Stimulated activated CD4-positive, alpha-beta T cell treated with anti-CD3 and anti-CD28 coated beads, TNF-alpha, amount 100 ng/mL, for 48 hours (primary cell): Measurements from ENCODE around the gene GOSR1.
"Not testable (repeated sequence)": the region's sequence is repeated elsewhere in the genome, so short reads cannot be mapped to it uniquely, and the experiment has no call there.

Source experiments
- DNase-seq, 3 donors: peaks; one replicate each; pipeline ENCODE4 v3.0.0-alpha.2; 2020; ENCODE audit warnings: low read depth in 3 of 3

GOSR1 gene

DNA sequence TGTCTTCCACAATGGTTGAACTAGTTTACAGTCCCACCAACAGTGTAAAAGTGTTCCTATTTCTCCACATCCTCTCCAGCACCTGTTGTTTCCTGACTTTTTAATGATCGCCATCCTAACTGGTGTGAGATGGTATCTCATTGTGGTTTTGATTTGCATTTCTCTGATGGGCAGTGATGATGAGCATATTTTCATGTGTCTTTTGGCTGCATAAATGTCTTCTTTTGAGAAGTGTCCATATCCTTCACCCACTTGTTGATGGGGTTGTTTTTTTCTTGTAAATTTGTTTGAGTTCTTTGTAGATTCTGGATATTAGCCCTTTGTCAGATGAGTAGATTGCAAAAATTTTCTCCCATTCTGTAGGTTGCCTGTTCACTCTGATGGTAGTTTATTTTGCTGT, 84.6 kb downstream of the GOSR1 start:
- not testable (repeated sequence) for DNase-seq

DNA sequence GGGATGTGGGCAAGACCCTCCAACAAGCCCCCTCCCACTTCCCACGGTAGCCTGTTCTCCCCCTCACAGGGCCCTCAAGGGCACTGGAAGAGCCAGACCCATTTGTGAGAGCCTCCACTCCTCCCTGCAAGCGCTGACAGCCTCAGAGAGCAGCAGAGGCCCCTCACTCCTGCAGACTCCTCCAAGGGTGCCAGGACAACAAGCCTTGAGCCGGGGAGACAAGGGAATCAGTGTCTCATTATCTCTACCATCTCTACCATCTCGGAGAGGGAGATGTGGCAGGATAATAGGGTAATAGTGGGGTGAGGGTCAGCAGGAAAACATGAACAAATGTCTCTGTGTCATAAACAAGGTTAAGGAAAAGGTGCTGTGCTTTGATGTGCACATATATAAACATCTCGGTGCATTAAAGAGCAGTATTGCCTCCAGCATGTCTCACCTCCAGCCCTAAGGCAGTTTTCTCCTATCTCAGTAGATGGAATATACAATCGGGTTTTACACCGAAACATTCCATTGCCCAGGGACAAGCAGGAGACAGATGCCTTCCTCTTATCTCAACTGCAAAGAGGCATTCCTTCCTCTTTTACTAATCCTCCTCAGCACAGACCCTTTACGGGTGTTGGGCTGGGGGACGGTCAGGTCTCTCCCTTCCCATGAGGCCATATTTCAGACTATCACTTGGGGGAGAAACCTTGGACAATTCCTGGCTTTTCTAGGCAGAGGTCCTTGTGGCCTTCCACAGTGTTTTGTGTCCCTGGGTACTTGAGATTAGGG, 86.1 kb downstream of the GOSR1 start:
- not testable (repeated sequence) for DNase-seq

DNA sequence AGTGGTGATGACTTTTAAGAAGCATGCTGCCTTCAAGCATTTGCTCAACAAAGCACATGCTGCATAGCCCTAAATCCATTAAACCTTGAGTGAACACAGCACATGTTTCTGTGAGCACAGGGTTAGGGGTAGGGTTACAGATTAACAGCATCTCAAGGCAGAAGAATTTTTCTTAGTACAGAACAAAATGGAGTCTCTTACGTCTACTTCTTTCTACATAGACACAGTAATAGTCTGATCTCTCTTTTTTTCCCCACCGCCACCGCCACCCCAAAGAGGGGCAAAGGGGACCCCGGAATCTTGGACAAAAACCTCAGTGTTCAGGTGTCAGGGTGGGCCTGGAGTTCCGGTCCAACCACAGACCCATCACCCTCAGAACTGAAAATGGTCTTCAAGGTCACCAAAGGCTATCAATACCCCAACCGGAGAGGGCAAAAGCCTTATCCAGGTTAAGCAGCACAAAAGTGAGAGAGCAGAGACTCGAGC, 86.7 kb downstream of the GOSR1 start:
- DNase-seq, result not testable (repeated sequence)

DNA sequence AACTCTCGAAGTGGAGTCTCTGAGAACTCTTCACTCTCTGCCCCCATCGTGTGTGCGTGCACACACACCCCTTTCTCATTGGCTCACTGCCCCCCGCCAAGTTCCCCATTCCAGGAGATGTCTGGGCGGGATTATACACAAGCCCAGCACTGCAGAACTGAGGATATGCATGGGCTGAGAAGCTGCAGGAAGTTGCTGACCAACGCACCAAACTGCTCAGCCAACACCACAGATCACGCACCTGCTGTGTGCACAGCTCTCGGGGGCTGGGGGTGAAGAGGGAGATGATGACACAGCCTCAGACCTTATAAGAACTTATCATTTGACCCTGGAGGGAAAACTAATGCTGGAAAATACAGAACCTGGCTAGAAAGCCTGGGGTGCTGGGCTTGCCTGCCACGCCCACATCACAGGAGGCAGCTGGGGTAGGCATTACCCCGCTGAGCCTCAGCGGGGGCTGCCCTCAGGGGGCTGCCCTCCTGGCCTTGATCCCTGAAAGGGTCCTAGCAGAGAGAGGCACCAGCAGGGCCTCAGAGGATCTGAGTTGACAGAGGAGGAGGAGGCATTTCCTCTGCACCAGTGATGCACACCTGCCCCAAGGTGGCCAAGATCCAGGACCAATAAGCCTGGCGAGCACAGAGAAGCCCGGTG, 87.3 kb downstream of the GOSR1 start:
- DNase-seq, result not testable (repeated sequence)

DNA sequence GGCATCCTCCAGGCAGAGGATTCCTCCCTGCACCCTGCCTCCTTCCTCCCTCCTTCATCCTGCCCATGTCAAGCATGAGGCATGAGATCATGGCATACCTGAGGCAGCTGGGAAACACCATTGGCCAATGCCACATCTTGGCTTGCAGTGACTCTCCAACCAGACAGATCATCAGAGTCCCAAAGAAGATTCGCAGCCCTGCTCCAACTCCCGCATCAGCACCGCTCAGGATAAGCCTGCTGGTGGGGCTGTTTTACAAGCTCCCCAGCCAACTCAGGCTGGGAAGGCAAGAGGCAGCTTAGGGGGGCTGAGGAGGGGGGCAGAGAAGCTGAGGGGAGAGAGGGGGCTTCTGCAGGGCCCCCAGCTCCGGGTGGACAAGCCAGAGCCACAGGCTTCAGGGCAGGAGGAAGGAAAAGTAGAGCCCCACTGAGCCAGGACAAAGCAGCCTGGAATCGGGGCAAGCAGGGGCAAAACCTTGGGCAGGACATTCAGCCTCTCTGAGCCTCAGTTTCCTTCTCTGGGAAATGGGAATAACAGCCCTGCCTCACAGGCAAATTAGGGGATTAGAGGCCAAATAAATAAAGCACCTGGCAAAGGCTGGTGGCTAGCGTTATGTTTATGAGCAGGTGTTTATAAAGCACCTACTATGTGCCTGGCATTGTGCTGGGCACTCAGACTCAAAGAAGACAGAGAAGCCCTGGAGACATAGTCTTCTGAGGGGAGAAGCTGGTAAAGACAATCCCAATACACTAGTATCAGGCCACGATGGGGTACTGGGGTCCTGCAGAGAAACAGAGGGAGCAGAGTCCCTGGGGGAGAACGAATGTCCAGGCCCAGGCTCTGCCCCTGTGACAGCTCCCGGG, 88.1 kb downstream of the GOSR1 start:
- DNase-seq, result no peak

DNA sequence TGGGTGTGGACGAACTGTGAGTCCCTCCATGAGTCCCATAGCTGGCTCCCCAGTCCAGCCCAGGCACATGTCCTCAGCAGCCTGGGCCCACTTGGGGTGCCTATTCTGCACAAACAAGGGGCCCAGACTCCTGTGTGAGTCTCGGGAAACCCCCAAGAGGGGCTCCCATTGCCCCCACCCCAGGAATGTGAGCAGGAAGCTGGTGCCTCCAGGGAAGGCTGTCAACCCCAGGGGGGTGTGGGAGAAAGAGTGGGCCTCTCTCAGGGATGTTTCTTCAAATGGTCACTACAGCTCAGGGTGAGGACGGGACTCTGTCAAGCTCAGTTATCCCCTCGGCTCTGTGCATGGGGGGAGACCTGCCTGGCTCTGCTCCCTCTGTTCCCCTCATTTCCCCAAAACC, 88.9 kb downstream of the GOSR1 start:
- not testable (repeated sequence) for DNase-seq

DNA sequence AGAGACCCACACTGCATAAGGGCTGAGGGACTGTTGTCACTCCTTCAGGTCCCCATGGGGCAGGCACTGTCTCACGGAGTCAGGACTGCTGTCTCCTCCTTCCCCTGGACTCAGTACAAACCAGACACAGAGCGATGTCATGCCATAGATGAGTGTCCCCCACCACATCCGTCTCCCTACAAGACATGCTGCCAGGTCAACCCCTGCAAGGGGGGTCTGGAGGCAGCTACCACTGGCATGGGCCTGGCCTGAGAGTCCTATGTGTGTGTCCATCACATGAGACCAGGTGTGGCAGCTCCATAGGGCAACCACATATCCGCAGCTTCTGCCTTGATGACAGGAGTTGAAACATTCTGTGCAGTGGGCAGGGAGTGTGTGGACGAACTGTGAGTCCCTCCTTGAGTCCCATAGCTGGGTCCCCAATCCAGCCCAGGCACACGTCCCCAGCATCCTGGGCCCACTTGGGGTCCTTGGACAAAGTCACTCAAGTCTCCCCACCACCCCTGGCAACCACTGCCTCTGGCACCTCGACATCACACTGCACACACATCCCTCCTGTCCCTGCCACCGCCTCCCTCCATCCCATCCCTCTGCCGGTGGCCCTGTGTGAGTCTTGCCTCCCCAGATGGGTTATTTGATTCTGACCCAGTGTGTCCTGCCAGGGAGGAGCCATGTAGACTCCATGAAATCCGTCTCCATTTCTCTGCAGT, 89.5 kb downstream of the GOSR1 start:
- not testable (repeated sequence) for DNase-seq

DNA sequence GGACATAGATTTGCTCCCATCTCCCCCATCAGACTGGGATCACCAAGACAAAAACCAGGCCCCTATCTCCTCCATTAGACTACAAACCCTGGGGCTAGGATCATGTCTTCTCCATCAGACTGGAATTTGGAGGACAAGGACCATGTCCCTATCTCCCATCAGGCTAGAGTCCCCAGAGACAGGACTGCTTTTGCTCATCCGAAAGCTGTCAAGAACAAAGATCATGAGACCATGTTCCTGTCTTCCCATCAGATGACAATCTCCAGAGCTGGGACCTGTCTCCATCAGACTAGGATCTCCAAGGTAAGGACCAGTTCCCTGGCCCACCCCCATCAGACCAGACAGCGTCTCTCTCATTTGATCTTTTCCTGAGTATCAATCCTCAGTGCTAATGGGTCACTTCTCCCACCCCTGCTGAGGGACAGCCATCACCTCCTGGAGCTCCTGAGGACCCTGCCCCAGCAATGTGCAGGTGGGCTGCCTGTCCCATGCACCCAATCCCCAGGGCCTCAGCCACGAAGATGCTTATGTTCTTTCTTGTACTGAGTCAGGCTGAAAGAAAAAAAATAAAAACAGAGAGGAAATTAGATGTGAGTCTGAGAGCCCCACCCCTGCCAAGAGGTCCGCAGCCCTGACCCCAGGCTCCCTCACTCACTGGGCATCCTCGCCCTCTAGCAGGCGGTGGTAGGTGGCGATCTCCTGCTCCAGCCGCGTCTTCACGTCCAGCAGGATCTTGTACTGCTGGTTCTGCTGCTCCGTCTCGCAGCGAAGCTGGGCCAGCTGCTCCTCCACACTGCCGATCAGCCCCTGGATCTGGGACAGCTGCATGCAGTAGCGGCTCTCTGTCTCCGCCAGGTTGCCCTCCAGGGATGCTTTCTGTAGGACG, 90.3 kb downstream of the GOSR1 start:
- no peak for DNase-seq

DNA sequence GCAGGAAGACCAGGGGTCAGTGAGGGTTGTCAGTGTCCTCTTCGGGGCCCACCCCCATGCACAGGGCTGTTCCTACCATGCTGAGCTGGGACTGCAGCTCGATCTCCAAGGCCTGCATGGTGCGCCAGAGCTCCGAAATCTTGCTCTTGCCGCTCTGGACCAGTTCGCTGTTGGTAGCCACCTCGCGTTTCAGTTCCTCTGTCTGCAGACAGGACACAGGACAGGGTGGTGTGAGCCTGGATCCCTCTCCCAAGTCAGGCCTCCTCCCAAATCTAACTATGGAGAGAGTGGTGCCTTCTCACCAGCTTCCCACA, 90.9 kb downstream of the GOSR1 start:
- DNase-seq, result no peak

DNA sequence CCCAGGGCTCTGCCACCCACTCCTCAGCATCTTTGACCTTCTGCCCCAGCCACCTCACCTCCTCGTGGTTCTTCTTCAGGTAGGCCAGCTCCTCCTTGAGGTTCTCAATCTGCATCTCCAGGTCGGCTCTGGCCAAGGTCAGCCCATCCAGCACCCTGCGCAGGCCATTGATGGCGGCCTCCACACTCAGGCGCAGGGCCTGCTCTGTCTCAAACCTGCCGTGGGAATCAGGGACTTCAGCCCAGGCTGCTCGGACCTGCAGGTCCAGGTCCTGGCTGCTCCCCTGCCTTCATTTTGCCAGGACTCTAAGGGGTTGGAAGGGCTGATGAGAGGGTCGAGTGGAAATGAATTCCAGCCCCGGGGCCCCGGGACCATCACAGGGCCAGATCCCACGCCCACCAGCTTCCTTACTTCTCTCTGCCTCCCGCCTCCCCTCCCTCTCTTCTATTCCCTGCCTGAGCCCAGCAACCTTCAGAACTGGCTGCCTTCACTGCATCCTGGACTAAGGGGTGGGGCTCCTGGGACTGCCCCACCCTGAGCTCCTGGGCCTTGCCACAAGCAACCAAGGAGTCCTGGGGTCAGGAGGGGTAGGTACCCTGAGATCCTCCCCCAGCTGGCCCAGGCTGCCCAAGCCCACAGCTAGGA, 92.4 kb downstream of the GOSR1 start:
- not testable (repeated sequence) for DNase-seq

DNA sequence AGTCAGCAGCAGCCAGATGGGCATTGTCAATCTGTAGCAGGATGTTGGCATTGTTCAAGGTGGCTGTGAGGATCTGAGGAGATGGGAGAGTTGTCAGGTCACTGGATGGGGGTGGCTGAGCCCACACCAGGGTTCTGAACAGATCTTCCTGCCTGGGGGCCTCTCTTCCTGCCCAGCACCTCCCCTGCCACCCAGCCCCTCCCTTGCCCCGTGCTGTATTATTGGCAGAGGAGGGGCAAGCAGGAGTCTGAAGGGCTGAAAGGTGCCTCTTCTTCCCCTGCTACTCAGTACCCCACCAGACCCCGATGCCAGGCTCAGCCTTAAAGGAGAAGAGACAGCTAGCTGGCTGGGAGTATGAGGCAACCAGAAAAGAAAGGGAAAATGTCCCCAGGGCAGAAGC, 93.0 kb downstream of the GOSR1 start:
- DNase-seq, result no peak

DNA sequence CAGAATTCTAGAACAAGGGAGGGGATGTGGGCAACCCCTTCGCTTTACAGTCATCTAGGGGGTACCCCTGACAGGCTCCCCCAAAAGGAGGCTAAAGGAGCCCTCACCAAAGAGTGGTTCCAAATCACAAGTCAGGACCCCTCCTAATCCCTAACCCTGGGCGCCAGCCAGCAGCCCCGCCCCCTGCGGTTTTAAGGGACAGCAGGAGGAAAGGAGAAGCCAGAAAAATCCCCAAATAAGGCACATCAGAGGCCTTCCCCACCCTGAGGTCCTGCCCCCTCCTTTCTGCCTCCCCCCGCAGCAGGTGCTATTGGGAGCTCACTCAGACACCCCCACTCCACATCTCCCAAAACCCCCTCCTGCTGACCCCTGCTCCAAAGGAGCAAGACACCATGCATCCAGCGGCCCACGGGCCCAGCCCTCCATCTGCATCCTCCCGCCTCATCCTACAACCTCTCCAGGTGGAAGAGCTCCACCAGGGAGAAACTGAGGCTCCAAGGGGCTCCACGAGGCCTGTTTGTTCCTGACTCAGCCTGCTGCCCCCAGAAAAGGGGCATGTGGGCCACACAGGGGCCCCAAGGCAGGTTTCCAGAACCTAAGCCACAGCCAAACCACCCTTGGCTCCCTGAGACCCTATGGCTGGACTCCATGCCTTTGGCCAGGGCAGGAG, 93.5 kb downstream of the GOSR1 start:
- DNase-seq, result no peak

DNA sequence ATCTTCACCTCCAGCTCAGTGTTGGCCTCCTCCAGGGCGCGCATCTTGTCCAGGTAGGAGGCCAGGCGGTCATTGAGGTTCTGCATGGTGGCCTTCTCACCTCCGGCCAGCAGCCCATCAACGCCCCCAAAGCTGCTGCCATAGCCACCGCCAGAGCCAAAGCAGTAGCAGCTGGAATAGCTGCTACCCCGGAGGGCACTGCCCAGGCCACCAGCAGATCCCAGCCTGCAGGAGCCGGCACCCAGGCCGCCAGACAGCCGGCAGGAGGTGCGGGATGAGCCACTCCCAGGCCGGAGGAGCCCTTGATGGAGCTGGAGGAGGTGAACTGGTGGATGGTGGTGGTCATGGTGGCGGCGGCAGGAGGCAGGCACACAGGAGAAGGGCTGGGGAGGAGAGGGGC, 94.2 kb downstream of the GOSR1 start:
- not testable (repeated sequence) for DNase-seq

DNA sequence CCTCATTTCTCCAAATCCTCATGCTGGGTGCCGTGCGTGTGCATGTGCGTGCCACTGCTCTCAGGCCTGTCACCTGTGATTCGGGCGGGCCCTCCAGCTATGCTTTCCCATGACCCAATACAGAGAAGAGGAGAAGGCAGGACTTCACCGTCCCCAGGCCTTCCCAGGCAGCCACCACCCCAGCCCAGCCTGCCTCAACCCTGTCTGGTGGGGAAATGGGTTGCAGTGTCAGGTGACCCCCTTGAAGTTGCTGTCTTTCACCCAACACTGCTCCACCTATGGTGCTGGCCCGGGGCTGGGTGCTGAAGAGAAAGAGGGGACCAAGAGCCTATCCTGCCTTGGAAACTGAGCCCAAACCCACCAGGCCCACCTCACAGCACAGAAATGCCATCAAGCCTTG, 94.7 kb downstream of the GOSR1 start:
- no peak for DNase-seq

DNA sequence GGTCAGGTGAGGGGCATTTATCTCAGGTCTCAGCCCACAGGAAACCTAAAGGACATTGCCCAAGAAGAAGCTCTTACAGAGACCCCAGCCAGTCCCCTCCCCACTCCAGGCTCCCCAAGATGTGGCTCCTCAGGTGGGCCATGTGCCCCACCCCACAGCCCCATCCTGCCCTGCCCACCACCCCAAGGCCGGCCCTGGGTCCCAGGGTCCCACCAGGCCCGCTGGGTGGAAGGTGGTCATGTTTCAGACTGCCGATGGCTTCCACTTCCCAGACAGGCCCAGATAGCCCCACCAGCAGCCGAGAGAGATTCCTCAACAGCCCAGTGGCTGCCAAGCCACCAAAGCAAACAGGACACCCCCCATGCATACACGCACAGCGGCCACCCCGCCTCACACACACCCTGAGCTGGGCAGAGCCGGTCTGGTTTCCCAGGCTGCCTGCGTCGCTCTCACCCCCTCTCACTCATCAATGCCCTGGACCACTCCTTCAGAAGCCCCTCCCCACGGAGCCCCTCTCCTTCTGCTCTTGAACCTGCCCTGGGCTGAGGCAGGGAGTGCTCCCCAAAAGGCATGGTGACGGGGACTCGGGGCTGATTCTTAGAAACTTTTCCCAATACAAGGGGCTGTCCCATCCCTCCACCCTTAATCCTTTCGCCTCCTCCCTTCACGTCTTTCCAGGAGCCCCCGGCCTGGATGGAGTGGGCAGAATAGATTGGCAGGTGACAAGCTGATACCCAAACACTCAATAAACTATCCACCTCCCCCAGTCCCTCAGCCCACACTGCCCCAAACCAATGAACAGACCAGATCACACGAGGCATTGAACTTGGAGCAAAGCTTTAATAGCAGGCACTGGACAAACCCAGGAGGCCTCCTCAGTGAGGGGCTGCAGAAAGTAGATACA, 95.7 kb downstream of the GOSR1 start:
- not testable (repeated sequence) for DNase-seq

DNA sequence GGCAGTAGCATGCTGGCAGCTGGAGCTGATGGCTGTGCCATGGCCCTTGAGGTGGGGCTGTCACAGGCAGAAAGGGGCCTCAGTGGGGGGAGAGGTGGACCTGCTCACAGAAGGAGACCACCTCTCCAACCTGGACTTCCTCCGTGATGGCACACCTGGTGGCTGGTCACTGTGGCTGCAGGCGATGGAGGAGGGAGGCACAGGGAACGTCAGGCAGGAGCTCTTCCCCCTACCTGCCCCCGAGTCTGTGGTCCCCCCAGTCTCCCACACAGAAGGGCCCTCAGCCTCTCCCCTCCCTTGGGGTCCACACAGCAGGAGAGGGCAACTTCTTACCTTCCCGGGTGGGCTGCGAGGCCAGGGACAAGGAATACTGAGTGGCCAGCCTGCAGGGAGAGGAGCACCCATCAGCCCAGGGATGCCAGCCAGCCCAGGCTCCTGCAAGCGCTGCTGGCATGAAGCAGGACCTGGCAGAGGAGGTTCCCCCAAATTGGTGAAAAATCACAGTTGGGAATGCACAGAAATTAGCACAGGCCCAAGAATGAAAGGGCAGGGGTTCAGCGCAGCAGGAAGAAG, 96.5 kb downstream of the GOSR1 start:
- no peak for DNase-seq

DNA sequence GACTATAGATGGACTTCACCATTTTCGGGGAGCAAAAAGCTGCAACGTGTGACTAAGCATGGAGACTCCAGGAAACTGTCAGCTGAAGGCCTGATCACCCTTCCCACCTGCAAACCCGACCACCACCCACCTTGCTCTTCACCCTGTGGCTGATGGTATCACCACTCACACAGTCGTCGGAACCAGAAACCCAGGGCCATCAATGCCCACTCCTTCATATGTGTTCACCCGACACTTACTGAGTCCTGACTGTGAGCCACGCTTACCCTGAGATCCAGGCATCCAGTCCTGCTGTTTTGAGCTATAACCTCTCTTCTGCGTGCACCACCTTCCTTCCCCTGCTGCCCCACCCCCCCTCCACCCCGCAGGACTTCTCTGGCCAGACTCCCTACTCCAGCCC, 97.1 kb downstream of the GOSR1 start:
- DNase-seq, result not testable (repeated sequence)

DNA sequence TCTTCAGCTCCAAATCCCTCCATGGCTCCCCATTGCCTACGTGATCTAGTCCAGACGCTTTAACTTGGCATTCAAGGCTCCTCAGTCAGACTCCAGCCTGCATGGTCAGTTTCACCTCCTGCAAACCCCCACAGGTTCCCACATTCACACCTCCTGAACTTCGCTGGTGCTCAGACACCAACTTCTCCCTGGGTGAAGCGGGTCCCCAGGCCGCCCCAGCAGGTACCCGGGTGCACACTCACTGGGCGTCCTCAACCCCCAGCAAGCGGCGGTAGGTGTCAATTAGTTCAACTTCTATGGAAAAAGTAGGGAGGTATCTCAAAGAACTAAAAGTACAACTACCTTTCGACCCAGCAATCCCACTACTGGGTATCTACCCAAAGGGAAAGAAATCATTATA, 97.6 kb downstream of the GOSR1 start:
- DNase-seq, result not testable (repeated sequence)
